Stimulated activated CD4-positive, alpha-beta T cell treated with anti-CD3 and anti-CD28 coated beads, Interleukin-12 subunit alpha, Interleukin-12 subunit beta, amount 100 ng/mL, for 4 hours (primary cell): ENCODE results near the gene BRF1.

Source experiments
- DNase-seq: peaks from one replicate; pipeline ENCODE4 v3.0.0-alpha.2; 2020

The BRF1 gene

DNA sequence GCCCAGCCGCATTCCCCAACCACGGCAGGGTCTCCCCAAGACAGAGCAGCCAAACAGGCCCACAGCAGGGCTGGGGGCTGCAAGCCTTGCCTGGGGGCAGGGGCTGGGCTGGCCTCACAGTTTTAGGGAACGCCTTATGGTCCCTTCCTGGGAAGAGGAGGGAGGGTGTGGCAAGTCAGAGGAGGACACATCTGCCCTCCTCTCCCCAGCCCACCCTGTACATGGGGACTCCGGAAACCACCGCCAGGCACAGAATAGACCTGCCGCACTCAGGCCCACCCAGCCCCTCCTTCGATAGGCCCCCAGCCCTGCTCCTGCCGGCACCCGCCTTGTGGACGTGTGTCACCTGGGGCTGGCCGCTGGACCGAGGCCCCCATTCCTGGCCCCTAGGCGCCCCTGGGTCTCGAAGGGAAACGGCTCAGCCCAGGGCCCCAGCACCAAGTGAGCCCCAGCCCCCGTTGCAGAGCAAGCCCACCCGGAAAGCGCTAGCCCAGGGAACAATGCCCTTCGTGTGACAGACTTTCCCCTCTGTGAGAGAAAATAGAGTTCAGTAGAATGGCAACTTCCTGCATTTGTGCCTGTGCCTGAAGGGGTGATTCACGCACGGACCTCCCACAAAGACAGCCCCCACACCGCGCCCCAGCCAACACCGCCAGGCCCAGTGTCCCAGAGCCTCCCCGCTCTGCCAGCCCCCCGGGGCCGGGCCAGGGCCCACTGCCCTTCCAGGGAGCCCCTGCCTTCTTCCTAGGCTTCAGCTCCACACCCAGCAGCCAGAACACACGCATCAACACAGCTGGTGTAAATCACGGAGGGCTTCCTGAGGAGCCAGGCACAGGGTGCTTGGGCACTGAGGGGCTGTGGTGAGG lies 107.7 kb downstream of the BRF1 start:
- no peak for DNase-seq

DNA sequence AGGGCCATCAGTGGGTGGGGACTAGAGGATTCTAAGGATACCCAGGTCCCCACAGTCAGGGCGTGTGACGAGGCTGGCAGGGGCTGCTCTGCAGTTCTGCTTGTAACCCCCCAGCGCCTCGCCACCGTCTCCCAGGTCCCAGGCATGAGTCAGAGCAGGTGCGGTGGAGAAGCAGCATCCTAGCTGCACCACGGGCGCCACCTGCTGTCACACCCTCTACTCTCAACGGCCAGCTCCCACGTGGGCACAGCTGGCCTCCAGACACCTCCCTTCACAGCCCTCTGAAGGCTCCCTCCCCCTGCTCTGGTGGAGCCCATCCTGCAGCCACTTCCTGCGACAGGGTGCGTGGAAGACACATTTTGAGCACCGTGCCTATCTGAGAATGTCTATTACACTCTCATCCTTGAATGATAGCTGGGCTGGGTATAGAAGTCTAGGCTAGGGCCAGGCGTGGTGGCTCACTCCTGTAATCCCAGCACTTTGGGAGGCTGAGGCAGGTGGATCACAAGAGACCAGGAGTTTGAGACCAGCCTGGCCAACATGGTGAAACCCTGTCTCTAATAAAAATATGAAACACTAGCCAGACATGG lies 112.8 kb downstream of the BRF1 start:
- DNase-seq: no peak

DNA sequence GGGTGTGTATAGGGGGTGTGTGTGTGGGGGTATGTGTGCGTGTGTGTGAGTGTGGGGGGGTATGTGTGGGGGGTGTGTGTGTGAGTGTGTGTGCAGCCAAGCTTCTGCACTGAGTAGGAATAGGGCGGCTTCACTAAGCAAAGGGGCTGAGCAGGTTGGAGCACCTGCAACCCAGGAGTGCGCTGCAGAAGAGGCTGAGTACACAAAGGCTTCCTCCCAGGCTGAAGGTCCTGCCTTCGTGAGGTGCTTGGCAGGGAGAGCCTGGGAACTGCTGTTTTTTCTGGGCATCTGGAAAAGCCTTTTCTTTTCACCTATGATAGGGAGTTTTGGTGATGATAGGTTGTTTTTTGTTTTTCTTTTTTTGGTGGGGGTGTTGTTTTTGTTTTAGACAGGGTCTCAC lies 113.7 kb downstream of the BRF1 start:
- DNase-seq: no peak

DNA sequence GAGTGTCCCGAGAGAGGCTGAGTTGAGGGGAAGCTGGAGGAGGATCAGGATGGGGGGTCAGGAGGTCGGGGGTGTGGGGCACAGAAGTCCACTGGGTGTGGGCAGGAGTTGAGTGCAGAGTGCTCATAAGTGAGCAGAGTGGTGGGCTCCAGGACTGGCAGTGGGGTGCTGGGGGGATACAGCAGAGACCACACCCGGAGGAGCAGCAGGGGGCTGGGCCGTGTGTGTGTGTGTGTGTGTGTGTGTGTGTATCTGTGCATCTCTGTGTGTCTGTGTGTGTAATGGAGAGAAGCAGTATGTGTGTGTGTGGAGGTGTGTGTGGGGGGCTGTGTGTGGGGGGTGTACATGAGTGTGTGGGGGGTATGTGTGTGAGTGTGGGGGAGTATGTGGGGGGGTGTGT lies 114.8 kb downstream of the BRF1 start:
- no peak for DNase-seq

DNA sequence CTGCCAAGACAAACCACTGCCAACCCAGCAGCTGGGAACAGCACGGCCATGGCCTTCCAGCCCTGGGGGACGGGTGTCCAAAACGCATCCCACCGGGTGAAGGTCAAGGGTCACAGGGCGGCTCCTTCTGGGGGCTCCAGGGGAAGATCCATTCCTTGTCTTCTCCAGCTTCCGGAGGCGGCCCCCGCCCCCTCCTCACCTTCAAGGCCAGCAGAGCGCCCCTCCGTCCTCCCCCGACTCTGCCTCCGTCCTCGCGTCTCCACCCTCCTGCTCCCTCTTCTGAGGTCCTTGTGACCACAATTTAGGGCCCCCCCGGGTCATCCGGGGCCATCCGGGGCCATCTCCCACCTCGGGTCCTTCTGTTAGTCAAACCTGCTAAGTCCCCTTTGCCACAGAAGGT lies 115.8 kb downstream of the BRF1 start:
- no peak for DNase-seq

DNA sequence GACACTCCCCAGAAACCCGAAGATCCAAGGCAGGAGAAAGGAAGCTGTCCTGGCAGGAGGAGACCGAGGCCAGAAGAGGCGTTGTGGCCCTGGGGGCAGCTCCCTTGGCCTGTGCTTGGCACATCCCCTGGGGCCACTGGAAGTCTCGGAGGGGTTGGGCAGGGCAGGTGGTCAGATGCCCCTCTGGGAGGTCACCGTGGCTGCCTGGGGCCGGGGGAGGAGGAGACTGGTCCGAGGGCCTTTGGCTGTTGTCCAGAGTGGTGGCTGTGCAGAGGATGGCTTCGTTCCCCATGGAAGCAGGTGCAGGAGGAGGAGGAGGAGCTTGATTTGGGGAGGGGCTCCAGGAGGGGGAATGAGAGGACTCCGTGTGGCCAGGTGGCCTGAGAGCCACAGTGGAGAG lies 116.3 kb downstream of the BRF1 start:
- no peak for DNase-seq

DNA sequence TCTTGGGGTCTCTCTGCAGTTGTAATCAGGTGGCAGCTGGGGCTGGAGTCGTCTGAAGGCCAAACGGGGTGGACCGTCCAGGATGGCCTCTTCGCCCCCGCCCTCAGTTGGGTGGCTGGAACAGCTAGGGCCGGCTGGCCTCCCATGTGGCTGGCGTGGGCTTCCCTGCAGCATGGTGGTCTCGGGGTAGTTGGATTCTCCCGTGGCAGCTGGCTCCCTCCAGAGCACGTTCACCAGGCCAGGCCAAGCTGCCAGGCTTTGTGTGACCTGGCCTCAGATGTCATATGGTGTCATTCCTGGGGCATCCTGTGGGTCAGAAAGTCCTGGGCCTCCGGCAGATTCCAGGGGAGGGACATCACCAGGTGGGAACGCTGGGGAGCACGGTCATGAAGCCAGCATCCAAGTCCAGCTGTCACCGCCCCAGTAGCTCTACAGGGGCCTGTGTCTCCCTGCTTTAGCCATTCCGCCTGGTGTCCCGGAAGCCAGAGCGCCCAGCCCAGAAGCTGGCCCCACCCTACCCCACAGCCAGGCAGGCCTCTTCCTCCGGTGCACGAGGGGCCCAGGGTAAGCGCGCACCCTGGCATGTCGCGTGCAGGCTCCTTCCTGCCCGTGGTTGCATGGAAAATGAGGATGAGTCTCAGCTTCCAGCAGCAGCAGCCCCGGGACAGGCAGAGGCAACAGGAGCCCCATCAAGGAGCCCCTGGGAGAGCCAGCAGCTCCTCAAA lies 118.3 kb downstream of the BRF1 start:
- no peak for DNase-seq

DNA sequence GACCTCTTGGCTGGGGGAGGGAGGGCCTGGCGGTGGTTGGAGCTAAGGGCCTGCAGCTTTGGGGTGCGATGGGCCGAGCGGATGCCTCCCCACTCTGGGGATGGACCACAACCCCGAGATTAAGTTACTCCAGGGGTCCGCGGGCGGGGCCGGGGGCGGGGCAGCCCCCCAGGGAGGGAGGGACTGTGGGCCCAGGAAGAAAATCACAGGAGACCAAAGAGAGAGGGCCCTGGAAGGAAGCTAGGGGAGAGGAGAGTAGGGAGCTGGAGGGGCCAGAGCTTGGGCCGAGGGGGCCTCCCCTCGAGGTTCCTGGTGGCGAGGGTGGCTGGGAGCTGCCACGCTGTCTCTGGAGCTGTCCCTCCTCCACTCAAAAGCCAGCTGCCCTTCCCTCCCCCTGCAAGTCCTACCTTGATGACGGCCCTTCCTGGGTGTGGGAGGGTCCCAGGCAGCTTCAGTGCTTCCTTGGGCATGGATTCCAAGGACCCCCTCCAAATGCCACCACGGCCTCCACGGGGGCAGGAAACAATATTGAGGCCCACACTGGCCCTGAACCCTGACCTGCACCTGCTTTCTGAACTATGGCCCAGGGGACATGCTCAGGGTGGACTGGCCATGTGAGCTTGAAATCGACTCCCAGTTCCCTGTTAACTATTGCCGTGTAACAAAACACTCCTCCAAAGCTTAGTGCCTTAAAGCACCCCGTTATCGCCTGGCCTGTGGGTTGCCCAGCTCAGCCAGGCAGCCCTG lies 119.1 kb downstream of the BRF1 start:
- no peak for DNase-seq

DNA sequence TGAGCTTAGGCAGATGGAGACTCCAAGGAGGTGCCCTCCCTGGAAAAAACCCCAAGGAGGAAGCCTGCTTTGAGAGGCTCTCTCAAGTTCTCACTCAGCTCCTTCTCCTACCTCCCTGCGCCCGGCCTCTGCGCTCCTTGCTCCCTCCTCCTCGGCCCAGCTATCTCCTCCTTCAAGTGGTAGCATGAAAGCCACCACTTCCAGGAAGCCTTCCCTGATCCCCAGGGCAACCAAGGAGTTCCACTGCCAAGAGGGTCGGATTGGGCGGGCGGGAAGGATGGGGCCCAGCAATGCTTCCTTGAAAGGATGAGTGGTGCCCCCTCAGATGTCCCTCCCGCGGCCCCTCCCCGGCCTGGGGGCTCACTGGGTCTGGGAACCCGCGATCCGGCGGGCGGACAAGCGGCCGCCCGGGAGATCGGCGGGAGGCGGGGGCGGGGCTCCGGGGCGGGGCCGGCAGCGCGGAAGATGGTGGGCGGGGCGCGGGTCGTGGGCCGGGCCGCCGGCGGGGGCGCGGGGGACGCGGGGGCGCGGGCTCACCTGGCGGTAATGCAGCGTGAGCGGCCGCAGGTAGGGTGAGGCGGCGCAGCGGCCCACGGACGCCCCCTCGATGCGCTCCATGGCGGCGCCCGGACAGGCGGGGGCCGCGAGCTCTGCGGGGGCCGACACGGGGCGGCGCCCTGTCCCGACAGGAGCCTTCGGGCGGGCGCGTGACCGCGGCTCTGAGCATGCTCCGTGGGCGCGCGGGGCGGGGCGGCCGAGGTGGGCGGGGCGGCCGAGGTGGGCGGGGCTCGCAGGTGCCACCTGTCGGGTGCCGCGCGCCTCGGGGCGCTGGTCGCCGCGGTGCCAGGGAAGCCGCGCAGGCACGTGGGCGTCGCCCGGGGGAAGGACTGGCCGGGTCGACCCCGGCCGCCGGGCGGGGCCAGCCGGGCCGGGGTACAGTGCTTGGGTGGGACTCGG lies 119.9 kb downstream of the BRF1 start, which contains the start of gene NUDT14:
NUDT14 (minus strand) TSS at position 721 of the 957 bp plus-strand sequence; CDS start at position 618, 103 bp downstream.
- peak; percentile 81 for DNase-seq

DNA sequence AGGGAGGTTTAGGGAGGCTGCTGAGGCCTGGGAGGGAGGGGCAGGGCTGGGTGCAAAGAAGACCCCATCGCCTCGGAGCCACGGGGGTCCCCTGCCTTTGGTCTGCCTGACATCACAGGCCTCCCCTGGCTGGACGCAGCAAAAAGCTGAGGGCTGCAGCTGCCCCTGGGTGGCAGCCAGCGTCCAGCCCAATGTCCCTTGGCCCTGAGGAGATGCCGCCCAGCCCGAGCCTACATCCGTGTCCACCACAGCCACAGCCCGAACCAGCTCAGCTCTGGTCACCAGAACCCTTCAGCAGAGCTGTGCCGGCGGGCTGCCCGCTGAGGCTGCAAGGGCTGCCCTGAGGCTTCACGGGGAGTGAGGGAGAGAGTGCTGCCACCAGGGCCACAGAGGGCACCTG lies 121.6 kb downstream of the BRF1 start:
- no peak for DNase-seq

DNA sequence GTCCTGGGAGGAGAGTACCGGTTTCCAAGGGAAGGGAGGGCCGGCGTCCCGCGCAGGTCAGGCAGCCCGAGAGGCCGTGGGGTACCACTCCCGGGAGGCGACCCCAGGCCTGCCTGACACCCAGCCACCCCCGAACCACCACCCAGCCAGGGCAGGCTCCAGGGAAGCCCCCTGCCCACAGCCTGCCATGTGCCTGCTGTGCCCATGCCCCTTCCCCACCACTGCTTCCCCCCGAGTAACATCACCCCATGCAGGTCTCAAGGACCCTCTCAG lies 122.0 kb downstream of the BRF1 start:
- no peak for DNase-seq

DNA sequence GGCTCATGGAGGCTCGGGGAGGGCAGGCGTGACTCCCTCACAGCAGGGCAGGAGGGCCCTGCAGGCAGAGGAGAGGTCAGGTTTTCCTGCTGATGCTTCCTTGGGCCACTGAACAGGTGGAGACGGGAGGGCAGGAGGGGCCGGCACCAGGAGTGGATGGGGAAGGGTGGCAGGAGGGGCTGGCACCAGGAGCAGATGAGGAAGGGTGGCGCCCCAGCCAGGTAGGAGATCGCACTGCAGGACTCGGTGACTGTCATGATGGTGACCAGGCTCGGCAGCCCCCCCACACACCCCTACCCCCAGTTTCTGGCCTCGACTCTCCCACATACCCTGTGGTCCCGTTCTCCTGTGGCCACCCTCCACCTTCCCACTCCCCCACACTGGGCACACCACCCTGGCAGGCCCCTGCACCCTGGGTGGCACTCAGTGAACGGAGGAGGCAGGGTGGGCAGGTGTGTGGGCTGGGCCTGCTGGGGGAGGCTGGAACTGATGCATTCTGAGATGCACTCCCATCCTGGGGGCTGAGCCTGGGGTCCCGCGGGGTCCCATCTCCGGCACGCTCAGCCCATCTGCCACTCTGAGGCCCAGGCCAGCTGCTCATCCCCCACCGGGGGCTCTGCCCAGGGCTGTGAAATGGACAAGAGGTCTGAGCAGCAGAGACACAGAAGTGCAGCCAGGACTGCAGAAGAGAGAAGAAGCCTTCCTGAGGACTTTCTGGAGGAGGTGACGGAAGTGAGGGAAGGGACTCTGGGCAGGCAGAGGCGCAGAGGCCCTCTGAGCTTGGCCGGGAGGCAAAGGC lies 122.5 kb downstream of the BRF1 start:
- no peak for DNase-seq

DNA sequence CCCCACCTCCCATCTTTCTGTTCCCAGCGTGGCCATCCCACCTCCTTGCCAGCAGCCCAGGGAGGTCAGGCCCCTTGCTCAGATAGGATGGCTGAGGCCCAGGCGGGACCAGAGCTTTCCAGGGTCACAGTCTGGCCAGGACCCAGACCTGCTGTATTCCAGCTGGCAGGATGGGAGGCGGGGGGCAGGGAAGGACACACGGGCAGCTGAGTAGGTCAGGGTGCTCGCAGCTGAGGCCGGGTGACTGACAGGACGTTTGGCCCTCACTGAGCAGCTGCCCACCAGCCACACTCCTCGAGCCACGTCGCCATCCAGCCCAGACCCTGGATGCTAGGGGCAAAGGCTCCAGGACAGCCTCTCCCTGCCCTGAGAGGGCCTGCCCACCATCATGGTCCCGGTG lies 123.7 kb downstream of the BRF1 start:
- DNase-seq: no peak

DNA sequence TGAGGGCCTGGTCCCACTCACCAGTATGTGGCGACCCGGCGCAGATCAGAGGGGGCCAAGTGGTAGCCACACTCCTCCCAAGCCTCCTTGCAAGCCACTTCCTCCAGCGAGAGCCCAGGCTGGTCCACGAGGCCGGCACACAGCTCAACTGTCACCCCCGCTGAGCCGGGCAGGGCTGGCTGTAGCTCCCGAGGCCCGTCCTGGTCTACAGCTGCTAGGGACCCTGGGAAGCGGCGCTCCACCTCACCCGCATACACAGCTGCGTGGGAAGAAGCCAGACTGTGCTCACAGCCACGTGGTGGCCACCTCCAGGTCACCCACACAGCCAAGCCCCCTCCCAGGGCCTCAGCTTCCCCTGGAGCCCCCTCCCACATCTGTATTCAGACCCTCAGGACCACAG lies 124.3 kb downstream of the BRF1 start:
- no peak for DNase-seq

DNA sequence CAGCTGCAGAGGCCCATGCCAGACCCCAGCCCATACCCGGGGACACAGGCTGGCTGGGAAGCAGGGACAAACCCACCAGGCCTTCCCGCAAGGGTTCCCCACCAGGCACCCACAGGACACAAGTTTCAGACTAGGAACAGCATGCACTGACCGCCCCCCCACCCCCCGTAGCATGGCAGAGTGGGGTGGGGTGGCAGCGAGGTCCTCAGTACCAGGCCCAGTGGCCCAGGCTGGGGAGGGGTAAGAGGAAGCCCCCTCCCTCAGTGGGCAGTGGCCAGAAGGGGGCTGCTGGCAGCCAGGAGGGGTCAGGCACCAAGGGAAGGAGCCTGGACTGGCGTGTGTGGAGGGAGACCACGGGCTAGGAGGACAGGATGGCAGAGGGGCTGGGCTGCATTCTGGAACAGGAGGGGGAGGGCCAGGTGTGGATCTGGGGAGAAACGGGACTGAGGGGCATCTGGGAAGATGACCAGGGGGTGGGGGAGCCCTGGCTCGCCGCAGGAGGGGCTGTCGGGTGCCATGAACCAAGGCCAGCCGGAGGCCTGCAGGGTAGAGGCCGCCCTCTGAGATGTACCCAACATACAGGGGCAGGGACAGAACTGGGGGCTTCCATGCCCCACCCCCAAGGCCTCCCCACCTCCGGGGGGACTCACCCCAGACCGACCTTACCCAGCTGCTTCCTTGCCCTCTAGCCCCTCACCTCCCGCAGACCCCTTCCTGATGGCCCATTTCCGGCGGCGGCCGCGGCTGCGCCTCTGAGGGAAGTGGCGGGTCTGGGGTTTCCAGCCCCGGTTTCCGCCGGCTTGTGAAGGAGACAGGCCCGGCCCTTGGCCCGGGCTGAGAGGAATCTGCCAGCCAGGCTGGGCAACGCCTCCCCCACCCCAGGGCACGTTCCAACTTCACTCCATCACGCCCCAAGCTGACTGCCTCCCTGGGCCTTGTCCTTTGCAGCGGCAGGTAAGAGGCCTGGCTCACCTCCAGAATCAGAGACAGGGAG lies 126.6 kb downstream of the BRF1 start:
- DNase-seq: no peak

DNA sequence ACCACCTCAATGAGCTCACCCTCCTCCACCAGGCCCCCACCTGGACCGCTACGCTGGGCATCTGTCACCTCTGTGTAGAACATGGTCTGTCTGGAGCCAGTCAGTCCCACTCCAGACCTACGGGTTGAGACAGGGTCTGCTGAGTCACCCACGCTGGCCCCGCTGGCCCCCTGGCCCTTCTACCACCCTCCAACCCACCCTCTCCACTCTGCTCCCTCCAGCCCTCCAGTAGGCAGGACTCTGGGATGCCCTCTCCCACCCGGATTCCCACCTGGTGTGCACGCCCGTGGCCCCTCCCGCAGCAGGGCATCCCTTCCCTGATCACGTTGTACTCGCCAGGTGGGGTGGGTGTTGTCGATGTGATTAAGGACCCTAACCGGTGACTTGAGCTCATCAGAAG lies 127.7 kb downstream of the BRF1 start:
- no peak for DNase-seq

DNA sequence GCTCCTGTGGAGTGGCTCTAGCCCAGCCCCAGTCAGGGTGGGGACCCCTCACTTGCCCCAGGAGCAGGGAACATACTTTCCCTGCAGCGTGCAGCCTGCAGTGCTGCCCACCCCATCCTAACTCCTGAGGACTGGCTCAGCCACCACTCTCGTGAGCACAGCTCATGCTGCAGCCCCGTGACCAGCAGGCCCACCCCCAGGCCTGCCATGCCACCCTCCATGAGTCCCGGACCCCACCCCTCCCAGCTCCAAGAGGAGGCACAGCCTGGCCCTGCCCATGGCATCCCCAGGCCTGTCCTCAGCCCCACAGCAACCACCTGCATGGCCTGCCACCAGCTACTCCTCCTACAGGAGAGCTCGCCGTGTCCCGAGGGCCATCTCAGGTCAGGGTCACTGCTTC lies 128.3 kb downstream of the BRF1 start:
- DNase-seq: no peak

DNA sequence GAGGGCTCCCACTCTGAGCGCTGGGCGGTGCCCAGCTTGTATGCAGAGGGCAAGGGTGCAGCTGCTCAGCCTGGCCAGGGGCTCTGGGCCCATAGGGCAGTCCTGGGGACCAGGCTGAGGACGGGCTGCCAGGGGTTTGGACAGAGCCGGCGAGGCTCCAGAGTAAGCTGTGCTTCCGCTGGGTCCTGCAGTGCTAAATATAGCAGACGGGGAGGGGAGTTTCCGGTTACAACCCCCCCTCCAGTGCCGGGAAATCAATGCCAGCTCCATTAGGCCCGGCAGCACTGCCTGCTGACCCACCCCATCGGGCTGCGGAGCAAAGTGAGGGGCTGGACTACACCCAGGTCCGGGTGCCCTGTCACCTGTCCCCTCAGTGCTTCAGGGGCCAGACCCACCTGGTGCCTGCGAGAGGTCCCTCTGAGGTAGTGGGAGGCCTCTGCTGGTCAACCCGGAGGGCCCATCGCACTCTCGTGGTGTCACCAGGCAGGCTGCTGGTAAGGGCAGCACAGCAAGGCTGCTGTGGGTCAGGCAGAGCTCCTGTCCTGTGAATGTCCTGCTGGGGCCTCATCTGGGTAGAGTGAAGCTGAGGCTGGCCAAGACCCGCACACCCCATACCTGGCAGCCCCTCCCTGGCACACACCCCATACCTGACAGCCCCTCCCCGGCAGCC lies 129.7 kb downstream of the BRF1 start:
- DNase-seq: no peak
